Lung (tissue), 12 donors: Measurements from ENCODE around the gene KCNJ6. TPM values are rescaled to one million over a fixed set of nuclear protein-coding genes. Genes with fewer than 3 reads are reported as not detected.

Experiments used
- ATAC-seq: fragments of 200-7000 bp; cut with Tn5 transposase; one replicate; pipeline ENCODE4 v1.9.1; 2020; ENCODE audit warnings: moderate number of reproducible peaks; ENCODE audit not compliant: insufficient read depth, low FRiP score
- DNase-seq, 3 donors: peaks; one replicate each; pipeline ENCODE4 v3.0.0-alpha.2; 2013 to 2017
- H3K27ac ChIP-seq, 2 donors: one replicate each; pipeline ENCODE4 v1.5.1; 2013; ENCODE audit warnings: mild to moderate bottlenecking in 2 of 2, moderate library complexity in 2 of 2, control low read depth in 1 of 2, inconsistent platforms in 1 of 2, low read depth in 1 of 2, low read length in 1 of 2
- H3K27me3 ChIP-seq, 3 donors: one replicate each; pipeline ENCODE4 v1.5.1; 2013; ENCODE audit warnings: low read length in 2 of 3; ENCODE audit not compliant: control insufficient read depth in 3 of 3, insufficient read depth in 3 of 3
- H3K36me3 ChIP-seq, 4 donors: one replicate each; pipeline ENCODE4 v1.5.1; 2013; ENCODE audit warnings: low read length in 4 of 4, mild to moderate bottlenecking in 1 of 4, moderate library complexity in 1 of 4; ENCODE audit not compliant: control insufficient read depth in 4 of 4, insufficient read depth in 4 of 4
- H3K4me1 ChIP-seq, 5 donors: one replicate each; pipeline ENCODE4 v1.5.1; 2013; ENCODE audit warnings: low read length in 5 of 5, mild to moderate bottlenecking in 2 of 5, moderate library complexity in 1 of 5; ENCODE audit not compliant: control insufficient read depth in 5 of 5, insufficient read depth in 5 of 5
- H3K4me3 ChIP-seq: one replicate; pipeline ENCODE4 v1.5.1; 2013; ENCODE audit warnings: mild to moderate bottlenecking, control low read depth, moderate library complexity
- H3K9ac ChIP-seq, 2 donors: one replicate each; pipeline ENCODE4 v1.5.1; 2013; ENCODE audit warnings: low read length in 2 of 2, control low read depth in 1 of 2; ENCODE audit not compliant: insufficient read depth in 1 of 2
- H3K9me3 ChIP-seq, 4 donors: one replicate each; pipeline ENCODE4 v1.5.1; 2013; ENCODE audit warnings: low read length in 3 of 4, mild to moderate bottlenecking in 1 of 4, moderate library complexity in 1 of 4; ENCODE audit not compliant: control insufficient read depth in 4 of 4, insufficient read depth in 3 of 4
- CTCF ChIP-seq: IDR thresholded peaks from 2 replicates; pipeline ENCODE4 v1.5.1; 2012; ENCODE audit warnings: mild to moderate bottlenecking; ENCODE audit errors: control extremely low read depth, extremely low read depth
- WGBS, 2 donors: extraction: QIAGEN DNeasy Blood & Tissue Kit; methylation state at CpG; one replicate each; pipeline ENCODE4 v1.1.7; 2013; 5-methylcytosine and 5-hydroxymethylcytosine counted together
- polyA plus RNA-seq, 2 donors: library from polyadenylated mRNA; stranded (reverse); fragments of 200-250 nt; gene quantifications; one replicate each; pipeline ENCODE4 v1.2.1, GENCODE V29; 2013
- total RNA-seq, 2 donors: library from RNA; depleted of rRNA in 1 of 2; stranded (reverse); fragments of >200 nt in 1 of 2; gene quantifications; one replicate each; pipeline ENCODE4 v1.2.1, GENCODE V29; 2014 to 2021
- donor health status: control.
- donor health status: control.
- donor health status: Bipolar disorder and iron deficiency.
- donor health status: healthy.
- donor health status: DM: yes; HTN: yes; CAD: no.

Gene KCNJ6
- total and polyA plus RNA-seq, 4 donors = 0.01 to 0.31 (median 0.03) TPM

- no peak for ATAC-seq
- 77 to 88% methylated on average over 11 of the region's 11 CpGs for WGBS, 2 donors
- Histone ChIP-seq H3K27ac (no peak overlapping the region), H3K9me3 (peaks cover 0 to 2% (median 0%) of the 10 kb centered on the region in 4 donors), H3K4me3 (no peak overlapping the region), H3K36me3 (no peaks in the 10 kb centered on the region), H3K27me3 (peaks cover 0 to 3% (median 0%) of the 10 kb centered on the region in 3 donors), H3K9ac (no peak overlapping the region), H3K4me1 (no peaks in the 10 kb centered on the region)
- no peak for TF ChIP-seq CTCF
- no peak for DNase-seq
Observed at GRCh38 chr21:37868446-37869295, 47.6 kb downstream of the KCNJ6 start.

- DNase-seq (no peak), ATAC-seq (peak; percentile 47)
- H3K4me3 ChIP-seq = no peak overlapping the region
- H3K9me3 ChIP-seq = no peaks in the 10 kb centered on the region
- H3K27me3 ChIP-seq = peaks cover 0 to 3% (median 0%) of the 10 kb centered on the region in 3 donors
- 47 to 63% methylated on average over 2 of the region's 2 CpGs for WGBS, 2 donors
- H3K36me3 ChIP-seq = no peaks in the 10 kb centered on the region
- no peak overlapping the region for H3K27ac ChIP-seq
- H3K4me1 ChIP-seq = peaks cover 0 to 8% (median 5%) of the 10 kb centered on the region in 5 donors
- H3K9ac ChIP-seq = no peak overlapping the region
- no peak for TF ChIP-seq CTCF
Observed at GRCh38 chr21:37866027-37866426, 50.2 kb downstream of the KCNJ6 start.

- no peak overlapping the region for H3K9ac ChIP-seq
- ATAC-seq (no peak), DNase-seq (no peak)
- TF ChIP-seq CTCF = no peak
- H3K4me3 ChIP-seq = no peak overlapping the region
- H3K4me1 ChIP-seq = peaks cover 0 to 8% (median 5%) of the 10 kb centered on the region in 5 donors
- no peaks in the 10 kb centered on the region for H3K36me3 ChIP-seq
- no peaks in the 10 kb centered on the region for H3K9me3 ChIP-seq
- H3K27me3 ChIP-seq = peaks cover 0 to 3% (median 0%) of the 10 kb centered on the region in 3 donors
- WGBS, 2 donors = 55 to 73% methylated on average over 5 of the region's 5 CpGs
- no peak overlapping the region for H3K27ac ChIP-seq
Observed at GRCh38 chr21:37865156-37865555, 51.1 kb downstream of the KCNJ6 start.
